Nucleus accumbens (tissue), 56 donors: ENCODE measurements around the gene AARS1.
"Not testable (repeated sequence)": the region's sequence is repeated elsewhere in the genome, so short reads cannot be mapped to it uniquely, and the experiment has no call there.

Source experiments
- DNase-seq, 56 donors: peaks; one replicate each; lab custom pipeline; 2025; lab: John Stamatoyannopoulos, UW

The AARS1 gene

DNA sequence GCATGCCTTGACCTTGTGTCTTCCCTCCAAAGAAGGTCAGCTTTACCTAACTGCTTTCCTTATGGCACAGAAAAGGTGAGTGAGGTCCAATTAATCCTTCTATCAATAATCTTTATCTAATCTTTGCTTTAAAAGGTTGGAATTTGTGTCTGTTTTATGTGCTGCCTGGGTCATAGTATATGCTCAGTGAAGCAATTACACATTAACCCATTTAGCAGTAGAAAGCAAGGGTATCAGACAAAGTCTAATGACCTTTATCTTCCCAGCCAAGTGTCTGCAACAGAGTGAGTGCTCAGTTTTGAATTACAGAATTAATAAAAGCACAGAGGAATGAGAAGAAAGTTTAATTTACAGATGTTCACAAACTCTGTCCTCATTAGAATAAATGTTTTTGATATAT, 63.3 kb downstream of the AARS1 start:
- DNase-seq: not testable (repeated sequence)

DNA sequence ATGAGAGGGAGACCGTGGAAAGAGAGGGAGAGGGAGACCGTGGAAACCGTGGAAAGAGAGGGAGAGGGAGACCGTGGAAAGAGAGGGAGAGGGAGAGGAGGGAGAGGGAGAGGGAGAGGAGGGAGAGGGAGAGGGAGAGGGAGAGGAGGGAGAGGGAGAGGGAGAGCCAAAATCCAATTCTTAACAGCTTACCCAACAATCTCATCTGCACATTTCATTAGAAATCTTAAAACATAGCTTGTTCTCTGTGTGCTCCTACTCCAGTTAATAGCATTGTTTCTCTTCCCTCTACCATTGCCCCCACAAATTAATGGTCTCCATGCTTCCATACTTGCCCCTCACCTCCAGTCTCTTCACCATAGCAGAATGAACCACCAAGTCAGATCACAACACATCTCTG, 63.9 kb downstream of the AARS1 start:
- not testable (repeated sequence) for DNase-seq

- DNase-seq: not testable (repeated sequence)
These were observed 64.7 kb downstream of the AARS1 start for GRCh38 chr16:70224645-70225044.

DNA sequence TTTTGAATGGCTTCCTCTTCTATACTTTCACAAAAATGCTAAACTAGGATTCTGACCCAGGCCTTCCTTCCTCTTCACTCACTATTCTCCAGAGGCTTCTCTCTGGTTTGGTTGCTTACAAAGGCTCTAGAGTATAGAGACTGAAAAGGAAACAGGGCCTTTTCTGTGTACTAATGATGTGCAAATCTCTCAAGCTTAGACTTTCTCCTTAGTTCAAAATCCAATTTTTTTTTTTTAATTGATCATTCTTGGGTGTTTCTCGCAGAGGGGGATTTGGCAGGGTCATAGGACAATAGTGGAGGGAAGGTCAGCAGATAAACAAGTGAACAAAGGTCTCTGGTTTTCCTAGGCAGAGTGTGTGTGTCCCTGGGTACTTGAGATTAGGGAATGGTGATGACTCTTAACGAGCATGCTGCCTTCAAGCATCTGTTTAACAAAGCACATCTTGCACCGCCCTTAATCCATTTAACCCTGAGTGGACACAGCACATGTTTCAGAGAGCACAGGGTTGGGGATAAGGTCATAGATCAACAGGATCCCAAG, 65.3 kb downstream of the AARS1 start:
- not testable (repeated sequence) for DNase-seq

GRCh38 chr16:70223216-70223615, 66.1 kb downstream of the AARS1 start:
- not testable (repeated sequence) for DNase-seq

GRCh38 chr16:70222574-70222973, 66.7 kb downstream of the AARS1 start:
- DNase-seq: not testable (repeated sequence)

DNA sequence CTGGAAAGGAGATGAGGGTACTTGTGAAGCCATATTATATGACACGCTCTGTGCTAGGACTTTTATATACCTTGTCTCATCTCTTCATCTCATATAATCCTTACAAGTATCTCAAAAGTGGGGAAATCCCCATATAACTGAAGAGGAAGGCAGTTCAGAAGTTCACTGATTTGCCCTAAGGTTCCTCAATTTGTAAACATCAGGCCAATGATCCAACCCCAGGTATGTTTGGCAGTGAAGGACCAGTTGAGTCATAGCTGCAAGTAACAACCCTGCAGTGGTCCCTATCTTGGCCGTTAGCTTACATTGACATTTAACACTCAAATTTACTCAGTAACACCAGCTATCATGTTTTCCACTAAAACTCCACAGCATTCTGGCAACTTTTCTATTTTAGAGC, 70.7 kb downstream of the AARS1 start:
- not testable (repeated sequence) for DNase-seq

DNA sequence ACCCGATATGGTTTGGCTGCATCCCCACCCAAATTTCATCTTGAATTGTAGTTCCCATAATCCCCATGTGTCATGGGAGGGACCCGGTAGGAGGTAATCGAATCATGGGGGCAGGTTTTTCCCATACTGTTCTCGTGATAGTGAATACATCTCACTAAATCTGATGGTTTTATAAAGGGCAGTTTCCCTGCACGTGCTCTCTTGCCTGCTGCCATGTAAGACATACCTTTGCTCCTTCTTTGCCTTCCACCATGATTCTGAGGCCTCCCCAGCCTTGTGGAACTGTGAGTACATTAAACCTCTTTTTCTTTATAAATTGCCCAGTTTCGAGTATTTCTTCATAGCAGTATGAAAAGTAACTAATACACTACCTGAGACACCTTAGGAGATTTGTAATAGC, 82.9 kb downstream of the AARS1 start:
- not testable (repeated sequence) for DNase-seq

DNA sequence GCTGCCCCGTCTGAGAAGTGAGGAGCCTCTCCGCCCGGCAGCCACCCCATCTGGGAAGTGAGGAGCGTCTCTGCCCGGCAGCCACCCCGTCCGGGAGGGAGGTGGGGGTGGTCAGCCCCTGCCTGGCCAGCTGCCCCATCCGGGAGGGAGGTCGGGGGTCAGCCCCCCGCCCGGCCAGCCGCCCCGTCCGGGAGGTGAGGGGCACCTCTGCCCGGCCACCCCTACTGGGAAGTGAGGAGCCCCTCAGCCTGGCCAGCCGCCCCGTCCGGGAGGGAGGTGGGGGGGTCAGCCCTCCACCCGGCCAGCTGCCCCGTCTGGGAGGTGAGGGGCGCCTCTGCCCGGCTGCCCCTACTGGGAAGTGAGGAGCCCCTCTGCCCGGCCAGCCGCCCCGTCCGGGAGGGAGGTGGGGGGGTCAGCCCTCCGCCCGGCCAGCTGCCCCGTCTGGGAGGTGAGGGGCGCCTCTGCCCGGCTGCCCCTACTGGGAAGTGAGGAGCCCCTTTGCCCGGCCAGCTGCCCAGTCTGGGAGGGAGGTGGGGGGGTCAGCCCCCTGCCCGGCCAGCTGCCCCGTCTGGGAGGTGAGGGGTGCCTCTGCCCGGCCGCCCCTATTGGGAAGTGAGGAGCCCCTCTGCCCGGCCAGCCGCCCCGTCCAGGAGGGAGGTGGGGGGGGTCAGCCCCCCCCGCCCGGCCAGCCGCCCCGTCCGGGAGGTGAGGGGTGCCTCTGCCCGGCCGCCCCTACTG, 84.5 kb downstream of the AARS1 start:
- DNase-seq: not testable (repeated sequence)

DNA sequence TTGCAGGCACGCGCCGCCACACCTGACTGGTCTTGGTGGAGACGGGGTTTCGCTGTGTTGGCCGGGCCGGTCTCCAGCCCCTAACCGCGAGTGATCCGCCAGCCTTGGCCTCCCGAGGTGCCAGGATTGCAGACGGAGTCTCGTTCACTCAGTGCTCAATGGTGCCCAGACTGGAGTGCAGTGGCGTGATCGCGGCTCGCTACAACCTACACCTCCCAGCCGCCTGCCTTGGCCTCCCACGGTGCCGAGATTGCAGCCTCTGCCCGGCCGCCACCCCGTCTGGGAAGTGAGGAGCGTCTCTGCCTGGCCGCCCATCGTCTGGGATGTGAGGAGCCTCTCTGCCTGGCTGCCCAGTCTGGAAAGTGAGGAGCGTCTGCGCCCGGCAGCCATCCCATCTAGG, 85.3 kb downstream of the AARS1 start:
- not testable (repeated sequence) for DNase-seq

DNA sequence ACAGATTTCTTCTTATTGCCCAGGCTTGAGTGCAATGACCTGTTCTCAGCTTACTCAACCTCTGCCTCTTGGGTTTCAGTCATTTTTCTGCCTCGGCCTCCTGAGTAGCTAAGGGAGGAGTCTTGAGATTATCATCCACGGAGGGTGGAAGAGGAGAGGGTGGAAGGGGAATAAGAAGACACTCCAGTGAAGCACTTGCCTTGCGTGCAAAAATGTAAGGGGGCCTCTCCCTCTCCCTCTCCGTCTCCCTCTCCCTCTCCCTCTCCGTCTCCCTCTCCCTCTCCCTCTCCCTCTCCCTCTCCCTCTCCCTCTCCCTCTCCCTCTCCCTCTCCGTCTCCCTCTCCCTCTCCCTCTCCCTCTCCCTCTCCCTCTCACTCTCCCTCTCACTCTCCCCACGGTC, 85.8 kb downstream of the AARS1 start:
- DNase-seq: not testable (repeated sequence)
